Lung (tissue), 12 donors: Measurements from ENCODE around the gene SRF. TPM values are rescaled to one million over a fixed set of nuclear protein-coding genes. Genes with fewer than 3 reads are reported as not detected.

Source experiments
- ATAC-seq: fragments of 200-7000 bp; cut with Tn5 transposase; one replicate; pipeline ENCODE4 v1.9.1; 2020; ENCODE audit warnings: moderate number of reproducible peaks; ENCODE audit not compliant: insufficient read depth, low FRiP score
- DNase-seq, 3 donors: peaks; one replicate each; pipeline ENCODE4 v3.0.0-alpha.2; 2013 to 2017
- H3K27ac ChIP-seq, 2 donors: one replicate each; pipeline ENCODE4 v1.5.1; 2013; ENCODE audit warnings: mild to moderate bottlenecking in 2 of 2, moderate library complexity in 2 of 2, control low read depth in 1 of 2, inconsistent platforms in 1 of 2, low read depth in 1 of 2, low read length in 1 of 2
- H3K27me3 ChIP-seq, 3 donors: one replicate each; pipeline ENCODE4 v1.5.1; 2013; ENCODE audit warnings: low read length in 2 of 3; ENCODE audit not compliant: control insufficient read depth in 3 of 3, insufficient read depth in 3 of 3
- H3K36me3 ChIP-seq, 4 donors: one replicate each; pipeline ENCODE4 v1.5.1; 2013; ENCODE audit warnings: low read length in 4 of 4, mild to moderate bottlenecking in 1 of 4, moderate library complexity in 1 of 4; ENCODE audit not compliant: control insufficient read depth in 4 of 4, insufficient read depth in 4 of 4
- H3K4me1 ChIP-seq, 5 donors: one replicate each; pipeline ENCODE4 v1.5.1; 2013; ENCODE audit warnings: low read length in 5 of 5, mild to moderate bottlenecking in 2 of 5, moderate library complexity in 1 of 5; ENCODE audit not compliant: control insufficient read depth in 5 of 5, insufficient read depth in 5 of 5
- H3K4me3 ChIP-seq: one replicate; pipeline ENCODE4 v1.5.1; 2013; ENCODE audit warnings: mild to moderate bottlenecking, control low read depth, moderate library complexity
- H3K9ac ChIP-seq, 2 donors: one replicate each; pipeline ENCODE4 v1.5.1; 2013; ENCODE audit warnings: low read length in 2 of 2, control low read depth in 1 of 2; ENCODE audit not compliant: insufficient read depth in 1 of 2
- H3K9me3 ChIP-seq, 4 donors: one replicate each; pipeline ENCODE4 v1.5.1; 2013; ENCODE audit warnings: low read length in 3 of 4, mild to moderate bottlenecking in 1 of 4, moderate library complexity in 1 of 4; ENCODE audit not compliant: control insufficient read depth in 4 of 4, insufficient read depth in 3 of 4
- CTCF ChIP-seq: IDR thresholded peaks from 2 replicates; pipeline ENCODE4 v1.5.1; 2012; ENCODE audit warnings: mild to moderate bottlenecking; ENCODE audit errors: control extremely low read depth, extremely low read depth
- WGBS, 2 donors: extraction: QIAGEN DNeasy Blood & Tissue Kit; methylation state at CpG; one replicate each; pipeline ENCODE4 v1.1.7; 2013; 5-methylcytosine and 5-hydroxymethylcytosine counted together
- polyA plus RNA-seq, 2 donors: library from polyadenylated mRNA; stranded (reverse); fragments of 200-250 nt; gene quantifications; one replicate each; pipeline ENCODE4 v1.2.1, GENCODE V29; 2013
- total RNA-seq, 2 donors: library from RNA; depleted of rRNA in 1 of 2; stranded (reverse); fragments of >200 nt in 1 of 2; gene quantifications; one replicate each; pipeline ENCODE4 v1.2.1, GENCODE V29; 2014 to 2021
- donor health status: control.
- donor health status: control.
- donor health status: Bipolar disorder and iron deficiency.
- donor health status: healthy.
- donor health status: DM: yes; HTN: yes; CAD: no.

Gene SRF
- total and polyA plus RNA-seq, 4 donors: 12.7 to 42.0 (median 29.0) TPM

- no peaks in the 10 kb centered on the region for H3K9me3 ChIP-seq
- DNase-seq: no peak
- WGBS, 2 donors: 94 to 96% methylated on average over 17 of the region's 17 CpGs
Measured at GRCh38 chr6:43203029-43203717, 32.1 kb downstream of the SRF start.

GRCh38 chr6:43203718-43204095, 32.6 kb downstream of the SRF start:
- Histone ChIP-seq H3K27me3 (no peaks in the 10 kb centered on the region), H3K9me3 (no peaks in the 10 kb centered on the region), H3K4me3 (no peak overlapping the region), H3K4me1 (no peaks in the 10 kb centered on the region), H3K27ac (no peak overlapping the region), H3K36me3 (peaks cover 2 to 28% (median 5%) of the 10 kb centered on the region in 4 donors), H3K9ac (no peak overlapping the region)
- TF ChIP-seq CTCF: no peak
- DNase-seq (no peak), ATAC-seq (no peak)
- WGBS, 2 donors: 95 to 97% methylated on average over 8 of the region's 8 CpGs

More at GRCh38 chr6:43203029-43203717, 32.1 kb downstream of the SRF start:
- ATAC-seq: no peak
- H3K27ac ChIP-seq: no peak overlapping the region
- TF ChIP-seq CTCF: no peak
- H3K4me1 ChIP-seq: no peaks in the 10 kb centered on the region
- H3K4me3 ChIP-seq: no peak overlapping the region
- H3K9ac ChIP-seq: no peak overlapping the region
- H3K36me3 ChIP-seq: peaks cover 2 to 31% (median 5%) of the 10 kb centered on the region in 4 donors
- no peaks in the 10 kb centered on the region for H3K27me3 ChIP-seq

- DNase-seq: no peak
- Histone ChIP-seq H3K27me3 (no peaks in the 10 kb centered on the region), H3K27ac (no peak overlapping the region), H3K9ac (no peak overlapping the region), H3K9me3 (no peaks in the 10 kb centered on the region), H3K4me3 (no peak overlapping the region), H3K36me3 (peaks cover 2 to 25% (median 5%) of the 10 kb centered on the region in 4 donors), H3K4me1 (no peaks in the 10 kb centered on the region)
- ATAC-seq: no peak
- 95 to 97% methylated on average over 23 of the region's 23 CpGs for WGBS, 2 donors
- TF ChIP-seq CTCF: no peak
Measured at GRCh38 chr6:43204271-43205105, 33.4 kb downstream of the SRF start.
